Vagina (tissue), 2 donors: ENCODE measurements around the gene ZDHHC20. TPM values are rescaled to one million over a fixed set of nuclear protein-coding genes. Genes with fewer than 3 reads are reported as not detected.

ENCODE experiments used
- DNase-seq, 2 donors: peaks; one replicate each; pipeline ENCODE4 v3.0.0-alpha.2; 2017; ENCODE audit errors: extremely low spot score in 2 of 2
- H3K27ac ChIP-seq: fragments of 200-600 bp; sonication (generic); one replicate; pipeline ENCODE4 v1.5.1; 2019
- H3K27me3 ChIP-seq: fragments of 200-600 bp; sonication (generic); one replicate; pipeline ENCODE4 v1.5.1; 2019
- H3K36me3 ChIP-seq, 2 donors: fragments of 200-600 bp; sonication (generic); one replicate each; pipeline ENCODE4 v1.5.1; 2017 to 2019
- H3K4me1 ChIP-seq: fragments of 200-600 bp; sonication (generic); one replicate; pipeline ENCODE4 v1.5.1; 2019
- H3K4me3 ChIP-seq, 2 donors: fragments of 200-600 bp; sonication (generic); 1 replicate in 1 of 2; 2 replicates in 1 of 2; pipeline ENCODE4 v1.5.1; 2016 to 2019
- H3K9me3 ChIP-seq: fragments of 200-600 bp; sonication (generic); one replicate; pipeline ENCODE4 v1.5.1; 2019
- POLR2A ChIP-seq, 2 donors: fragments of 450-650 bp; IDR thresholded peaks; one replicate each; pipeline ENCODE4 v1.6.1; 2017; ENCODE audit warnings: antibody characterized with exemption in 2 of 2, mild to moderate bottlenecking in 2 of 2, moderate library complexity in 2 of 2
- POLR2AphosphoS5 ChIP-seq, 2 donors: sonication (generic); formaldehyde crosslinking; IDR thresholded peaks; one replicate each; pipeline ENCODE4 v1.9.0; 2017; ENCODE audit warnings: antibody characterized with exemption in 2 of 2, mild to moderate bottlenecking in 2 of 2, low read depth in 1 of 2; ENCODE audit not compliant: insufficient read depth in 1 of 2
- intact Hi-C: fragments of 100-400 bp; cut with DNase I; formaldehyde crosslinking; loops from one replicate; pipeline ENCODE4 v1.15.1; 2023
- total RNA-seq: library from RNA; depleted of rRNA; stranded (reverse); fragments of >200 nt; gene quantifications from one replicate; pipeline ENCODE4 v1.2.3, GENCODE V29; 2016
- TF ChIP-seq, protein P1 (sequence below), 3 experiments: fragments of 450-650 bp in 2 of 3; fragments of 200-600 bp in 1 of 3; sonication (generic) in 1 of 3; IDR thresholded peaks; one replicate each; pipeline ENCODE4 v1.5.1; 2017 to 2019; ENCODE audit warnings: antibody characterized with exemption in 3 of 3, mild to moderate bottlenecking in 2 of 3, moderate library complexity in 2 of 3

Gene ZDHHC20
- total RNA-seq, 1 donor from 2014 or later, result 54.8 TPM

- DNase-seq, result no peak
- no peaks in the 10 kb centered on the region for H3K4me1 ChIP-seq
- no peak overlapping the region for H3K4me3 ChIP-seq
- H3K27ac ChIP-seq, result no peak overlapping the region
- intact Hi-C loops, result no loop called here
- H3K9me3 ChIP-seq, result no peaks in the 10 kb centered on the region
- TF ChIP-seq POLR2A (IDR thresholded peaks at IDR 0.05), result no peak
- no peak for TF ChIP-seq POLR2AphosphoS5 (IDR thresholded peaks at IDR 0.05; ENCODE audit: insufficient read depth in 1 of 2, low read depth in 1 of 2)
- TF ChIP-seq, protein P1, sequence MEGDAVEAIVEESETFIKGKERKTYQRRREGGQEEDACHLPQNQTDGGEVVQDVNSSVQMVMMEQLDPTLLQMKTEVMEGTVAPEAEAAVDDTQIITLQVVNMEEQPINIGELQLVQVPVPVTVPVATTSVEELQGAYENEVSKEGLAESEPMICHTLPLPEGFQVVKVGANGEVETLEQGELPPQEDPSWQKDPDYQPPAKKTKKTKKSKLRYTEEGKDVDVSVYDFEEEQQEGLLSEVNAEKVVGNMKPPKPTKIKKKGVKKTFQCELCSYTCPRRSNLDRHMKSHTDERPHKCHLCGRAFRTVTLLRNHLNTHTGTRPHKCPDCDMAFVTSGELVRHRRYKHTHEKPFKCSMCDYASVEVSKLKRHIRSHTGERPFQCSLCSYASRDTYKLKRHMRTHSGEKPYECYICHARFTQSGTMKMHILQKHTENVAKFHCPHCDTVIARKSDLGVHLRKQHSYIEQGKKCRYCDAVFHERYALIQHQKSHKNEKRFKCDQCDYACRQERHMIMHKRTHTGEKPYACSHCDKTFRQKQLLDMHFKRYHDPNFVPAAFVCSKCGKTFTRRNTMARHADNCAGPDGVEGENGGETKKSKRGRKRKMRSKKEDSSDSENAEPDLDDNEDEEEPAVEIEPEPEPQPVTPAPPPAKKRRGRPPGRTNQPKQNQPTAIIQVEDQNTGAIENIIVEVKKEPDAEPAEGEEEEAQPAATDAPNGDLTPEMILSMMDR (IDR thresholded peaks at IDR 0.05), result no peak
- no peaks in the 10 kb centered on the region for H3K27me3 ChIP-seq
- no peaks in the 10 kb centered on the region for H3K36me3 ChIP-seq
Measured at GRCh38 chr13:21364357-21364756, 94.7 kb downstream of the ZDHHC20 start.

DNA sequence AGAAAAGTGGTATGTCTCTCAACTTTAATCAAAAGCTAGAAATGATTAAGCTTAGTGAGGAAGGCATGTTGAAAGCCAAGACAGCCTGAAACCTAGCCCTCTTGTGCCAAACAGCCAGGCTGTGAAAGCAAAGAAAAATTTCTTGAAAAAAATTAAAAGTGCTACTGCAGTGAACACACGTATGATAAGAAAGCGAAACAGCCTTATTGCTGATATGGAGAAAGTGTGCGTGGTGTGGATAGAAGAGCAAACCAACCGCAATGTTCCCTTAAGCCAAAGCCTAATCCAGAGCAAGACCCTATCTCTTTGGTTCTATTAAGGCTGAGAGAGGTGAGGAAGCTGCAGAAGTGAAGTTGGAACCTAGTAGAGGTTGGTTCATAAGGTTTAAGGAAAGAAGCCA, 96.4 kb downstream of the ZDHHC20 start:
- intact Hi-C loops, result no loop called here
- Histone ChIP-seq H3K4me1 (no peaks in the 10 kb centered on the region), H3K27ac (no peak overlapping the region), H3K4me3 (no peak overlapping the region), H3K27me3 (no peaks in the 10 kb centered on the region), H3K9me3 (no peaks in the 10 kb centered on the region), H3K36me3 (no peaks in the 10 kb centered on the region)
- TF ChIP-seq POLR2AphosphoS5 (IDR thresholded peaks at IDR 0.05; ENCODE audit: insufficient read depth in 1 of 2, low read depth in 1 of 2) (no peak), POLR2A (IDR thresholded peaks at IDR 0.05) (no peak)
- TF ChIP-seq, protein P1 (IDR thresholded peaks at IDR 0.05), result no peak
- no peak for DNase-seq

DNA sequence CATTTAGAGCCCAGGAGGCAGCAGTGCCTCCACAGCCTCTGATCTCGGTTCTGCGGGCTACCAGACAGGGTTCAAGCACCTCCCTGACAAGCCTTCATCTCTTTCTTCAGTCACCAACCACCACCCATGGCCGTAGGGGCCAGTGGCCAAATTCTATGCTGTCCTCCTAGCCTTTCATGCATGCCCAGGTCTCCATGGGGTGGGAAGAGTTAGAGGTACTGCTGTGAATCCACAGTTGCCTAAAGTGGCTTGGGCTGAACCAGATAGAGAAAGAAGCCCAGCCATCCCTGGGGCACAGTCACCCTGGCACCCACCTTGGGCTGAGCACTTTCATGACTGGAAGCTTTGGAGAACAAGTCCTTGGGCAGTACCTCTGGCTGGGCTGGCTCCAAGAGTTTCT, 97.4 kb downstream of the ZDHHC20 start:
- H3K9me3 ChIP-seq, result no peaks in the 10 kb centered on the region
- no peak overlapping the region for H3K4me3 ChIP-seq
- H3K36me3 ChIP-seq, result no peaks in the 10 kb centered on the region
- H3K27ac ChIP-seq, result no peak overlapping the region
- DNase-seq, result no peak
- intact Hi-C loops, result no loop called here
- H3K27me3 ChIP-seq, result no peaks in the 10 kb centered on the region
- H3K4me1 ChIP-seq, result no peaks in the 10 kb centered on the region
- no peak for TF ChIP-seq POLR2A (IDR thresholded peaks at IDR 0.05)
- TF ChIP-seq, protein P1 (IDR thresholded peaks at IDR 0.05), result no peak
- no peak for TF ChIP-seq POLR2AphosphoS5 (IDR thresholded peaks at IDR 0.05; ENCODE audit: insufficient read depth in 1 of 2, low read depth in 1 of 2)

DNA sequence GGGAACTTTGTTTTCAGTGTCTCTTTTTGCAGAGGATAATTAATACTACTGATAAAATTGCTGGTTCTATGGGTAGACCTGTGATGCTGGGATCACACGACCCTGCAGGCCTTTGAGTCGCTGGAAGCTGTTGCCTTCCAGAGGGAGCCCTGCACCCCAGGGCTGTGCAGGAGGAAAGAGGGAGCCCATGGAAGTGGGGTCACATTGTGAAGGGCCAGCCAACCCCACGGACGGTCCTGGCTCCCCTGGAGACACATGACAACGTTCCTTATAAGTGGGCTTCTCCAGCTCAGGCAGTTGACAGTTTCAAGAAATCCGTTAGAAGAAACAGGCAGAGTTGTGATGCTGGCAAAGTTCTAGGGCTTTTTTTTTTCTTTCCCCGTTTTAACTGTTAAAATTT, 98.0 kb downstream of the ZDHHC20 start:
- H3K27ac ChIP-seq, result no peak overlapping the region
- no peaks in the 10 kb centered on the region for H3K4me1 ChIP-seq
- intact Hi-C loops, result no loop called here
- no peaks in the 10 kb centered on the region for H3K9me3 ChIP-seq
- no peaks in the 10 kb centered on the region for H3K36me3 ChIP-seq
- no peak for DNase-seq
- H3K4me3 ChIP-seq, result no peak overlapping the region
- no peaks in the 10 kb centered on the region for H3K27me3 ChIP-seq
- TF ChIP-seq POLR2AphosphoS5 (IDR thresholded peaks at IDR 0.05; ENCODE audit: insufficient read depth in 1 of 2, low read depth in 1 of 2) (no peak), POLR2A (IDR thresholded peaks at IDR 0.05) (no peak)
- TF ChIP-seq, protein P1 (IDR thresholded peaks at IDR 0.05), result no peak

DNA sequence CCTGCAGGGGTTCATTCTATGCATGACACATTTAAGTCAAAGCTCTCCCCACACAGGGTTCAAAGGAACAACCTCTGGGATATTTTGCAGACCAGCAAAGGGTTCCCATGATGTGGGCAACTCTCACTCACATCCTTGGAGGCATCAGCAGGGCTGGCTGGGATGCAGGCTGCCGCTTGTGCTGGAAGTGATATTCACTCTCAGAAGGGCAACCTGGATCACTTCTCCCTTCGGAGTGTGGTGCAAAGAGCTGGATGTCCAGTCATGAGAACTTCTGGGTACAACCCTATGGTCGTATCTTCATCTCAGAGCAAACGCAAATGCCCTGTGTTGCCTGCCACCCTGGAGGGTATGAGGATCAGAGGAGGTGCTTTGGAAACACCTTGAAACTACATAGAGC, 98.6 kb downstream of the ZDHHC20 start:
- TF ChIP-seq POLR2AphosphoS5 (IDR thresholded peaks at IDR 0.05; ENCODE audit: insufficient read depth in 1 of 2, low read depth in 1 of 2) (no peak), POLR2A (IDR thresholded peaks at IDR 0.05) (no peak)
- TF ChIP-seq, protein P1 (IDR thresholded peaks at IDR 0.05), result no peak
- Histone ChIP-seq H3K36me3 (no peaks in the 10 kb centered on the region), H3K27me3 (no peaks in the 10 kb centered on the region), H3K9me3 (no peaks in the 10 kb centered on the region), H3K27ac (no peak overlapping the region), H3K4me3 (no peak overlapping the region), H3K4me1 (no peaks in the 10 kb centered on the region)
- intact Hi-C loops, result no loop called here
- DNase-seq, result no peak
